ENCODE measurements around the gene CLDN15. TPM values are rescaled to one million over a fixed set of nuclear protein-coding genes. Genes with fewer than 3 reads are reported as not detected.
"Not testable (repeated sequence)": the region's sequence is repeated elsewhere in the genome, so short reads cannot be mapped to it uniquely, and the experiment has no call there.

CLDN15 gene
- total RNA-seq, 1 donor from 2014 or later = 8.6 TPM

DNA sequence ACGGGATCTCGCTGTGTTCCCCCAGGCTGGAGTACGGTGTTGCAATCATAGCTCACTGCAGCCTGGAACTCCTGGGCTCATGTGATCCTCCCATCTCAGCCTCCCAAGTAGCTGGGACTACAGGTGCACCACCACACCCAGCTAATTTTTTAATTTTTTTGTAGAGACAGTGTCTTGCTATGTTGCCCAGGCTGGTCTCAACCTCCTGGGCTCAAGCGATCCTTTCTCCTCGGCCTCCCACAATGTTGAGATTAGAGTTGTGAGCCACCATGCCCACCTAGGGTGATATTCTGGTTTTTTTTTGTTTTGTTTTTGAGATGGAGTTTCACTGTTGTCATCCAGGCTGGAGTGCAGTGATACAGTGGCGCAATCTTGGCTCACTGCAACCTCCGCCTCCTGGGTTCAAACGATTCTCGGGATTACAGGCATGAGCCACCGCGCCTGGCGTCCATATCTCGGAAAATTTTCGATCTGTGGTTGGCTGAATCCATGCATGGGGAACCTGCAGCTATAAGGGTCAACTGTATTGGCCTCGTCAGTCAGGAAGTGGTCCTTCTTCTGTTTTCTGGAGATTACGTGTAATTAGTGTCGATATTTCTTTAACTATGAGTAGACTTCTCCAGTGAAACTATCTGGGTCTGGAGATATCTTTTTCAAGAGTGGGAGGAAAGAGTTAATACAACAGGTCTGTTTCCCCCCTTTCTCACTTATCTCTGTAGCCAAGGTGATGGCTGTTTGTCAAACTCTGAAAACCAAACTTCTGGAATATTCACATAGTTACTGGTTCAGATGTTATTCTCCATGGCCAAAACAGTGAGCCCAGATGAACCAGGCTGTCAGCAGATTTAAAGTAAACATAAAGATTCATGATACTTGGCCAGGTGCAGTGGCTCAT, 28.3 kb upstream of the CLDN15 start:
- no peak for TF ChIP-seq POLR2AphosphoS5 (IDR thresholded peaks at IDR 0.05; ENCODE audit: insufficient read depth in 1 of 2, low read depth in 1 of 2)
- TF ChIP-seq POLR2A (IDR thresholded peaks at IDR 0.05) = no peak
- TF ChIP-seq, protein P1, sequence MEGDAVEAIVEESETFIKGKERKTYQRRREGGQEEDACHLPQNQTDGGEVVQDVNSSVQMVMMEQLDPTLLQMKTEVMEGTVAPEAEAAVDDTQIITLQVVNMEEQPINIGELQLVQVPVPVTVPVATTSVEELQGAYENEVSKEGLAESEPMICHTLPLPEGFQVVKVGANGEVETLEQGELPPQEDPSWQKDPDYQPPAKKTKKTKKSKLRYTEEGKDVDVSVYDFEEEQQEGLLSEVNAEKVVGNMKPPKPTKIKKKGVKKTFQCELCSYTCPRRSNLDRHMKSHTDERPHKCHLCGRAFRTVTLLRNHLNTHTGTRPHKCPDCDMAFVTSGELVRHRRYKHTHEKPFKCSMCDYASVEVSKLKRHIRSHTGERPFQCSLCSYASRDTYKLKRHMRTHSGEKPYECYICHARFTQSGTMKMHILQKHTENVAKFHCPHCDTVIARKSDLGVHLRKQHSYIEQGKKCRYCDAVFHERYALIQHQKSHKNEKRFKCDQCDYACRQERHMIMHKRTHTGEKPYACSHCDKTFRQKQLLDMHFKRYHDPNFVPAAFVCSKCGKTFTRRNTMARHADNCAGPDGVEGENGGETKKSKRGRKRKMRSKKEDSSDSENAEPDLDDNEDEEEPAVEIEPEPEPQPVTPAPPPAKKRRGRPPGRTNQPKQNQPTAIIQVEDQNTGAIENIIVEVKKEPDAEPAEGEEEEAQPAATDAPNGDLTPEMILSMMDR (IDR thresholded peaks at IDR 0.05) = no peak
- Histone ChIP-seq H3K27me3 (no peaks in the 10 kb centered on the region), H3K9me3 (no peaks in the 10 kb centered on the region), H3K4me3 (no peak overlapping the region), H3K4me1 (no peaks in the 10 kb centered on the region), H3K27ac (no peak overlapping the region), H3K36me3 (no peaks in the 10 kb centered on the region)
- intact Hi-C loops (cut with DNase I) = no loop called here
- no peak for DNase-seq (ENCODE audit: extremely low spot score in 2 of 2)

DNA sequence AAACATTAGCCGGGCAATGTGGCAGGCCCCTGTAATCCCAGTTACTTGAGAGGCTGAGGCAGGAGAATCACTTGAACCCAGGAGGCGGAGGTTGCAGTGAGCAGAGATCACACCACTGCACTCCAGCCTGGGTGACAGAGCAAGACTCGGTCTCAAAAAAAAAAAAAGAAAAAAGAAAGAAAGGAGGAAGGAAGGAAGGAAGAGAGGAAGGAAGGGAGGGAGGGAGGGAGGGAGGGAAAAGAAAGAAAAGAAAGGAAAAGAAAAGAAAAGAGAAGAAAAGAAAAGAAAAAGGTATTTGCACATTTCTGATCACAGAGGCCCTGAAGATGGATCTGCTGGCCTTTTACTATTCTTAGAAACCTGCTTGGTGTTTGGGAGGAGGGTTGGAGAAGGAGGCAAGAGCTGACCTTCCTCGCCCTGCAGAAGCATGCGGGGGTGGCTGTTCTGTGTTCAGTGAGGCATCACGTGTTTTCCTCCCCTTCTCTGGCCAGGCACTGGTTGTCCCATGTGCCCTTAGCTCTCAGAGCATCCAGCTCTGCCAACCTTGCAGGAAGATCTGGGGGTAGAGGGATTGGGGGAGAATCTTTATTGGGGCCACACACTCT, 26.6 kb upstream of the CLDN15 start:
- H3K4me1 ChIP-seq; DNase-seq (ENCODE audit: extremely low spot score in 2 of 2); H3K27me3 ChIP-seq; H3K9me3 ChIP-seq; H3K36me3 ChIP-seq; H3K27ac ChIP-seq; H3K4me3 ChIP-seq; intact Hi-C loops (cut with DNase I): not testable (repeated sequence)

DNA sequence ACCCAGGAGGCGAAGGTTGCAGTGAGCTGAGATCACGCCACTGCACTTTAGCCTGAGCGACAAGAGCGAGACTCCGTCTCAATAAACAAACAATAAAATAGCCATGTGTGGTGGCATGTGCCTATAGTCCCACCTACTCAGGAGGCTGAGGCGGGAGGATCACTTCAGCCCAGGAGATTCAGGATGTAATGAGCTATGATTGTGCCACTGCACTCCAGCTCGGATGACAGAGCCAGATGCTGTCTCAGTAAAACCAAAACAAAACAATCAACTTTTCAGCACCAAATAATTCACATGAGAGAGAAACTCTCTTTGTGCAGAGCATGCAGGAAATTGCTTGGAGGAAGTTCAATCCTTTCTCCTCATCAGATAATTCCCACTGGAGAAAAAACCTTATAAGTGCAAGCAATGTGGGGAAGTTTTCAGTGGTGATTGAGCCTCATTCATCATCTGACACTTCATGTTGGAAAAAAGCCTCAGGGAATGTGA, 20.7 kb upstream of the CLDN15 start:
- no peaks in the 10 kb centered on the region for H3K9me3 ChIP-seq
- H3K36me3 ChIP-seq = no peaks in the 10 kb centered on the region
- intact Hi-C loops (cut with DNase I) = no loop called here
- H3K4me3 ChIP-seq = no peak overlapping the region
- DNase-seq (ENCODE audit: extremely low spot score in 2 of 2) = no peak
- no peaks in the 10 kb centered on the region for H3K4me1 ChIP-seq
- no peaks in the 10 kb centered on the region for H3K27me3 ChIP-seq
- no peak overlapping the region for H3K27ac ChIP-seq
- TF ChIP-seq, protein P1 (IDR thresholded peaks at IDR 0.05) = no peak
- no peak for TF ChIP-seq POLR2AphosphoS5 (IDR thresholded peaks at IDR 0.05; ENCODE audit: insufficient read depth in 1 of 2, low read depth in 1 of 2)
- TF ChIP-seq POLR2A (IDR thresholded peaks at IDR 0.05) = no peak

GRCh38 chr7:101255796-101256195, 18.2 kb upstream of the CLDN15 start:
- TF ChIP-seq POLR2A (IDR thresholded peaks at IDR 0.05) = no peak
- TF ChIP-seq POLR2AphosphoS5 (IDR thresholded peaks at IDR 0.05; ENCODE audit: insufficient read depth in 1 of 2, low read depth in 1 of 2) = no peak
- TF ChIP-seq, protein P1 (IDR thresholded peaks at IDR 0.05) = no peak
- no peaks in the 10 kb centered on the region for H3K27me3 ChIP-seq
- intact Hi-C loops (cut with DNase I) = no loop called here
- DNase-seq (ENCODE audit: extremely low spot score in 2 of 2) = no peak
- no peaks in the 10 kb centered on the region for H3K9me3 ChIP-seq
- H3K27ac ChIP-seq = no peak overlapping the region
- H3K4me1 ChIP-seq = peaks cover 11% of the 10 kb centered on the region
- no peak overlapping the region for H3K4me3 ChIP-seq
- no peaks in the 10 kb centered on the region for H3K36me3 ChIP-seq

- intact Hi-C loops (cut with DNase I) = not testable (repeated sequence)
These were observed 15.6 kb upstream of the CLDN15 start for GRCh38 chr7:101253199-101253598.

More at GRCh38 chr7:101253199-101253598, 15.6 kb upstream of the CLDN15 start:
- H3K27ac ChIP-seq; DNase-seq (ENCODE audit: extremely low spot score in 2 of 2); H3K9me3 ChIP-seq; H3K27me3 ChIP-seq; H3K36me3 ChIP-seq; H3K4me3 ChIP-seq: not testable (repeated sequence)
- H3K4me1 ChIP-seq = peaks cover 17% of the 10 kb centered on the region

Measured in vagina (tissue), 2 donors.